H9 (cell line): ENCODE measurements around the gene GIGYF1. TPM values are rescaled to one million over a fixed set of nuclear protein-coding genes. Genes with fewer than 3 reads are reported as not detected.
"Not testable (repeated sequence)": the region's sequence is repeated elsewhere in the genome, so short reads cannot be mapped to it uniquely, and the experiment has no call there.

Source experiments
- DNase-seq: peaks from one replicate; pipeline ENCODE4 v3.0.0-alpha.2; 2017
- H2AFZ ChIP-seq: one replicate; pipeline ENCODE4 v1.6.1; 2013; ENCODE audit warnings: mild to moderate bottlenecking, low read length, control low read depth, moderate library complexity
- H2AK5ac ChIP-seq: 2 replicates; pipeline ENCODE4 v1.6.1; 2013; ENCODE audit warnings: low read length, control low read depth, mixed read lengths; ENCODE audit not compliant: insufficient read length
- H2BK120ac ChIP-seq: one replicate; pipeline ENCODE4 v1.6.1; 2013; ENCODE audit warnings: low read depth, mild to moderate bottlenecking, low read length, control low read depth, inconsistent platforms; ENCODE audit not compliant: poor library complexity, severe bottlenecking
- H2BK12ac ChIP-seq: 2 replicates; pipeline ENCODE4 v1.6.1; 2013; ENCODE audit warnings: low read length, control low read depth, mixed read lengths, low read depth; ENCODE audit not compliant: insufficient read length
- H2BK15ac ChIP-seq: 2 replicates; pipeline ENCODE4 v1.6.1; 2013; ENCODE audit warnings: low read depth, low read length, control low read depth
- H2BK20ac ChIP-seq: one replicate; pipeline ENCODE4 v1.6.1; 2013; ENCODE audit warnings: low read depth, mild to moderate bottlenecking, low read length, control low read depth, inconsistent platforms; ENCODE audit not compliant: poor library complexity, severe bottlenecking
- H2BK5ac ChIP-seq: 2 replicates; pipeline ENCODE4 v1.6.1; 2013; ENCODE audit warnings: low read length, control low read depth, mixed read lengths; ENCODE audit not compliant: insufficient read length
- H3K14ac ChIP-seq: 2 replicates; pipeline ENCODE4 v1.6.1; 2013; ENCODE audit warnings: low read length, control low read depth; ENCODE audit not compliant: insufficient read depth
- H3K18ac ChIP-seq: 2 replicates; pipeline ENCODE4 v1.6.1; 2013; ENCODE audit warnings: low read depth, mild to moderate bottlenecking, mixed read lengths, low read length, control low read depth; ENCODE audit not compliant: insufficient read length
- H3K23ac ChIP-seq: 2 replicates; pipeline ENCODE4 v1.6.1; 2013; ENCODE audit warnings: low read length, control low read depth, mixed read lengths, low read depth; ENCODE audit not compliant: insufficient read length
- H3K23me2 ChIP-seq: 2 replicates; pipeline ENCODE4 v1.6.1; 2013; ENCODE audit warnings: low read depth, mild to moderate bottlenecking, mixed read lengths, low read length, control low read depth; ENCODE audit not compliant: insufficient read length, poor library complexity, severe bottlenecking
- H3K27ac ChIP-seq: 2 replicates; pipeline ENCODE4 v1.5.1; 2013; ENCODE audit warnings: low read length, control low read depth, mixed read lengths, low read depth; ENCODE audit not compliant: insufficient read length
- H3K27me3 ChIP-seq: 2 replicates; pipeline ENCODE4 v1.6.1; 2013; ENCODE audit warnings: low read length, control low read depth, inconsistent platforms; ENCODE audit not compliant: insufficient read depth
- H3K4ac ChIP-seq: 2 replicates; pipeline ENCODE4 v1.6.1; 2013; ENCODE audit warnings: low read depth, mild to moderate bottlenecking, control low read depth, inconsistent platforms, low read length, moderate library complexity
- H3K4me1 ChIP-seq: 2 replicates; pipeline ENCODE4 v1.6.1; 2013; ENCODE audit warnings: low read length, control low read depth, inconsistent platforms; ENCODE audit not compliant: insufficient read depth
- H3K4me2 ChIP-seq: 2 replicates; pipeline ENCODE4 v1.6.1; 2013; ENCODE audit warnings: low read length, control low read depth, mixed read lengths; ENCODE audit not compliant: insufficient read length, insufficient read depth
- H3K56ac ChIP-seq: 2 replicates; pipeline ENCODE4 v1.6.1; 2013; ENCODE audit warnings: low read depth, mild to moderate bottlenecking, mixed read lengths, low read length, control low read depth; ENCODE audit not compliant: insufficient read length
- H3K79me1 ChIP-seq: 2 replicates; pipeline ENCODE4 v1.6.1; 2013; ENCODE audit warnings: low read depth, mild to moderate bottlenecking, moderate library complexity, low read length, control low read depth, inconsistent platforms; ENCODE audit not compliant: insufficient read depth, poor library complexity, severe bottlenecking
- H3K79me2 ChIP-seq: 2 replicates; pipeline ENCODE4 v1.6.1; 2013; ENCODE audit warnings: low read length, control low read depth, inconsistent platforms; ENCODE audit not compliant: insufficient read depth
- H3K9ac ChIP-seq: 2 replicates; pipeline ENCODE4 v1.6.1; 2013; ENCODE audit warnings: low read length, control low read depth, mixed read lengths; ENCODE audit not compliant: insufficient read length; ENCODE audit errors: extremely low read depth
- H3K9me3 ChIP-seq: one replicate; pipeline ENCODE4 v1.6.1; 2013; ENCODE audit warnings: low read depth, low read length, inconsistent platforms; ENCODE audit not compliant: control insufficient read depth
- H3T11ph ChIP-seq: one replicate; pipeline ENCODE4 v1.6.1; 2013; ENCODE audit warnings: mild to moderate bottlenecking, low read length, control low read depth, inconsistent platforms
- H4K20me1 ChIP-seq: one replicate; pipeline ENCODE4 v1.6.1; 2013; ENCODE audit not compliant: control insufficient read depth, insufficient read length, insufficient read depth
- H4K5ac ChIP-seq: 2 replicates; pipeline ENCODE4 v1.6.1; 2013; ENCODE audit warnings: low read depth, mild to moderate bottlenecking, mixed read lengths, low read length, control low read depth; ENCODE audit not compliant: insufficient read length
- H4K8ac ChIP-seq: replicated peaks from 2 replicates; pipeline ENCODE4 v1.6.1; 2013; ENCODE audit warnings: low read length, control low read depth, mixed read lengths, low read depth; ENCODE audit not compliant: insufficient read length
- H4K91ac ChIP-seq: 2 replicates; pipeline ENCODE4 v1.6.1; 2013; ENCODE audit warnings: low read depth, mild to moderate bottlenecking, moderate library complexity, mixed read lengths, low read length, control low read depth; ENCODE audit not compliant: insufficient read length
- H3K27ac Mint-ChIP-seq, 3 experiments: 2 replicates in 2 of 3; 3 replicates in 1 of 3; pipeline ENCODE4 v1.8.0; 2020 to 2021; ENCODE audit warnings: mixed read lengths in 3 of 3, mild to moderate bottlenecking in 1 of 3, moderate library complexity in 1 of 3
- H3K27me3 Mint-ChIP-seq: 2 replicates; pipeline ENCODE4 v1.8.0; 2021; ENCODE audit warnings: low read depth, mild to moderate bottlenecking, moderate library complexity, mixed read lengths
- H3K36me3 Mint-ChIP-seq, 3 experiments: 2 replicates in 2 of 3; 3 replicates in 1 of 3; pipeline ENCODE4 v1.8.0; 2020 to 2021; ENCODE audit warnings: low read depth in 3 of 3, mixed read lengths in 3 of 3; ENCODE audit not compliant: insufficient read depth in 1 of 3
- H3K4me1 Mint-ChIP-seq, 2 experiments: 2 replicates each; pipeline ENCODE4 v1.8.0; 2020; ENCODE audit warnings: mixed read lengths in 2 of 2
- H3K4me3 Mint-ChIP-seq, 2 experiments: 2 replicates in 1 of 2; 3 replicates in 1 of 2; pipeline ENCODE4 v1.8.0; 2020 to 2021; ENCODE audit warnings: mild to moderate bottlenecking in 2 of 2, mixed read lengths in 2 of 2, moderate library complexity in 1 of 2
- H3K9me3 Mint-ChIP-seq, 2 experiments: 2 replicates in 1 of 2; 3 replicates in 1 of 2; pipeline ENCODE4 v1.8.0; 2020; ENCODE audit warnings: mild to moderate bottlenecking in 2 of 2, mixed read lengths in 2 of 2, moderate library complexity in 1 of 2
- CTCF ChIP-seq: fragments of 200-600 bp; sonication (generic); conservative IDR thresholded peaks from 3 replicates; pipeline ENCODE4 v1.8.0; 2021; ENCODE audit warnings: antibody characterized with exemption, mild to moderate bottlenecking
- WGBS: extraction: QIAGEN DNeasy Blood & Tissue Kit; methylation state at CpG from one replicate; pipeline ENCODE4 v1.1.7; 2013; ENCODE audit warnings: missing lambda C conversion rate, low lambda C conversion rate, mixed read lengths; ENCODE audit not compliant: insufficient read length; ENCODE audit errors: extremely low coverage; 5-methylcytosine and 5-hydroxymethylcytosine counted together
- total RNA-seq: library from RNA; stranded (reverse); gene quantifications from 2 replicates; pipeline ENCODE4 v1.2.1, GENCODE V29; 2021

The GIGYF1 gene
- total RNA-seq, 1 experiment from 2014 or later: 104 TPM

GRCh38 chr7:100726996-100727761, 33.1 kb upstream of the GIGYF1 start:
- no peaks in the 10 kb centered on the region for H3K9me3 Mint-ChIP-seq
- H3K4me1 Mint-ChIP-seq: peaks cover 7 to 11% of the 10 kb centered on the region in 2 experiments
- H3K18ac ChIP-seq: no peak overlapping the region
- no peak overlapping the region for H3K4me2 ChIP-seq
- H3T11ph ChIP-seq: no peak overlapping the region
- no CpG with 5 or more reads among the region's 12 CpGs for WGBS
- no peaks in the 10 kb centered on the region for H4K20me1 ChIP-seq
- no peak overlapping the region for H3K23ac ChIP-seq
- H3K56ac ChIP-seq: no peak overlapping the region
- no peaks in the 10 kb centered on the region for H3K4me1 ChIP-seq
- H3K14ac ChIP-seq: no peak overlapping the region
- no peak for DNase-seq
- no peaks in the 10 kb centered on the region for H3K79me1 ChIP-seq
- H2BK15ac ChIP-seq: no peak overlapping the region
- H4K5ac ChIP-seq: no peak overlapping the region
- TF ChIP-seq CTCF: no peak
- no peak overlapping the region for H2AFZ ChIP-seq
- no peak overlapping the region for H4K8ac ChIP-seq
- H2BK120ac ChIP-seq: no peak overlapping the region
- no peak overlapping the region for H3K4ac ChIP-seq
- no peaks in the 10 kb centered on the region for H3K36me3 Mint-ChIP-seq
- no peak overlapping the region for H3K4me3 Mint-ChIP-seq
- H2AK5ac ChIP-seq: no peak overlapping the region
- H3K27ac Mint-ChIP-seq: no peak overlapping the region
- H3K27me3 ChIP-seq: no peaks in the 10 kb centered on the region
- no peak overlapping the region for H3K27ac ChIP-seq
- no peak overlapping the region for H3K9ac ChIP-seq
- H3K9me3 ChIP-seq: no peaks in the 10 kb centered on the region
- H2BK5ac ChIP-seq: no peak overlapping the region
- H2BK12ac ChIP-seq: no peak overlapping the region
- H4K91ac ChIP-seq: no peak overlapping the region
- peaks cover 44% of the 10 kb centered on the region for H3K27me3 Mint-ChIP-seq
- no peaks in the 10 kb centered on the region for H3K23me2 ChIP-seq
- no peak overlapping the region for H2BK20ac ChIP-seq
- H3K79me2 ChIP-seq: no peaks in the 10 kb centered on the region

DNA sequence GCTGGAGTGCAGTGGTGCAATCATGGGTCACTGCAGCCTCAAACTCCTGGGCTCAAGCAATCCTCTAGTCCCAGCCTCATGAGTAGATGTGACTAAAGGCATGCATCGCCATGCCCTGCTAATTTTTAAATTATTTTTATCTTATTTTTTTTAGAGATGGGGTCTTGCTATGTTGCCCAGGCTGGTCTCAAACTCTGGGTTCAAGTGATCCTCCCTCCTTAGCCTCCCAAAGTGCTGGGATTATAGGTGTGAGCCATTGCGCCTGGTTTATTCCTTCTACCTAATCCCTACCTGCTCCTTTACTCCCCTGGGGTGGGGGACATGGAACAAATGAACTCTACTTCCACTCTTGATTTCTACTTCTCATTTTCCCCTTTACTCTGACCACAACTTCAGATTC, 30.3 kb upstream of the GIGYF1 start:
- not testable (repeated sequence) for H3K4ac ChIP-seq, H2BK5ac ChIP-seq, H3K18ac ChIP-seq, H3K79me2 ChIP-seq, H4K5ac ChIP-seq, H3T11ph ChIP-seq, H2BK15ac ChIP-seq, H2AFZ ChIP-seq, H4K20me1 ChIP-seq, H3K9me3 Mint-ChIP-seq, H4K91ac ChIP-seq, H3K27ac ChIP-seq, H3K4me1 ChIP-seq, H3K4me3 Mint-ChIP-seq, DNase-seq, H3K56ac ChIP-seq, H2AK5ac ChIP-seq, H3K9me3 ChIP-seq, H2BK120ac ChIP-seq, H2BK20ac ChIP-seq, H3K79me1 ChIP-seq, H2BK12ac ChIP-seq, H3K23ac ChIP-seq, H4K8ac ChIP-seq, H3K23me2 ChIP-seq, H3K27ac Mint-ChIP-seq, H3K9ac ChIP-seq, H3K27me3 ChIP-seq, H3K4me2 ChIP-seq, H3K36me3 Mint-ChIP-seq, H3K14ac ChIP-seq
- Mint-ChIP-seq H3K4me1 (peaks cover 13 to 21% of the 10 kb centered on the region in 2 experiments), H3K27me3 (peaks cover 69% of the 10 kb centered on the region)
- no CpG with 5 or more reads among the region's 2 CpGs for WGBS
